Measurements from ENCODE around the gene ARVCF. TPM values are rescaled to one million over a fixed set of nuclear protein-coding genes. Genes with fewer than 3 reads are reported as not detected.

The ARVCF gene
- total RNA-seq, 1 donor from 2014 or later, result 288 TPM

DNA sequence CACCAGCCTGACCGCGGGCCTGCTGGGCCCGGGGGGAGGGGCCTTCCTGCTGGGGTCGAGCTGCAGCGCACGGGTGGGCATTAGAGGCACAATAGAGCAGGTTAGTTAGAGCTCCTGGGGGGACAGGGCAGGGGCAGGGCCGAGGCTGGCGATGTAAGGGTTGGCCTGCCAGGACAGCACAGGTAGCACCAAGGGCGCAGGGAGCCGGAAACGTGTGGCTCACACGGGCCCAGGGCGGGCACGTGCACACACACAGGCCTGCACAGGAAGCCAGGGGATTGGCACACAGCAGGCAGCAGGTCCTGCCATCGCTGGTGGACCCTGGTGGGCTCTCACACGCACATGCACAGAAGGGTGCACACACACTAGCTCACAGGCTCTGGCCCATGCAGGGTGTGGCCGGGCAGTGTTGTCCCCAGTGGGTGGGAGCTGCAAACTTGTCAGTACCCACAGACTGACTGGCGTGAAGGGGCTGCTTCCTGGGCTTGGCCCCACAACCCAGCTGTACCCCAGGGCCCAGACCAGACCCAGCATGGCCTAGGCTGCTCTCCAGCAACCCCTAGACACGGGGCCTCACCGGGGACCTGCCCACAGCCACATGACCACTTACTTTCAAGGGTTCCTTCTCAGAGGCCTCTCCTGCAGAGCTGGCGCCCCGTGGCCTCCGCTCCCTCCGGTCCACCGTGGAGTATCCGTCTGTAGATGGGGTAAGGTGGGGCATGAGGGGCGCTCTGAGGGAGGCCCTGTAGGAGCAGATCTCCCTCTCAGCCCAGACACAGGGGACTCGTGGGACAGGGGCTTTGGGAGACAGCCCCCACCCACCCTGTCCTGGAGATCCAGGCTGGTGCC is 45.1 kb downstream of the ARVCF start:
- DNase-seq, result no peak

DNA sequence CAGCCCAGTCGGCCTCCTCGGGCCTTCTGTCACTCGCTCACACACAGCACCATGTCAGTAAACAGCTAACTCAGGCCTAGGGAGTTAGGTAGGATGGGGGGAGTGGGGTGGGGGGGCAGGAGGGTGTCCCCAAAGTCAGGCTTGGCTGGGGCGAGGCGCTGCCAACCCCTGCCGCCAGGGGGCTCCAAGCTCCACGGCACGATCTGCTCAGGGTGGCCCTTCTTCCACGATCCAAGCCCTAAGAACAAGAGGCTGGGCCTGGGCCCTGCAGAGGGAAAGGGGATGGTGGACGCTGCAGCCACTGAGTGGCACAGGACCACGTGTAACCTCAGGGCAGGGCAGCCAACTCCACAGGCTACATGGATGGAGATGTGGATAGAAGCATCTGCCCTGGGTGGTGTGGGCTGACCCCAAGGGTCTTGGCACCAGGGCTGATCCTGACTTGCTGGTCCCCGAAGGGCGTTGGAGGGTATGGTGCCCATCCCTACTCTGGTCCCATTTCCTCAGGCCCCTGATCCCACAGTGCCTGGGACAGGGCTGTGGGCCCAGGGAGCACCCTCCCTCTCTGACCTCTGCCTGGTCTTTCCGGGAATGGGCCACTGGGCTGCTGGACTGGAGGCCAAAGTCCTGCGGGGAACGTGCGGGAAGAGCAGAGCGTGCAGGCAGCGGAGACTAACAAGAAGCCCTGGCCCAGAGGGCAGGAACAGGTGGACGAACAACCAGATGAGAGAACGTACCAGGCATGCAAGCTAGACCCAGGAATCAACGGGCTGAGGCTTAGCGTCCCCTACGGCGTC is 45.9 kb downstream of the ARVCF start:
- DNase-seq, result peak; percentile 79

DNA sequence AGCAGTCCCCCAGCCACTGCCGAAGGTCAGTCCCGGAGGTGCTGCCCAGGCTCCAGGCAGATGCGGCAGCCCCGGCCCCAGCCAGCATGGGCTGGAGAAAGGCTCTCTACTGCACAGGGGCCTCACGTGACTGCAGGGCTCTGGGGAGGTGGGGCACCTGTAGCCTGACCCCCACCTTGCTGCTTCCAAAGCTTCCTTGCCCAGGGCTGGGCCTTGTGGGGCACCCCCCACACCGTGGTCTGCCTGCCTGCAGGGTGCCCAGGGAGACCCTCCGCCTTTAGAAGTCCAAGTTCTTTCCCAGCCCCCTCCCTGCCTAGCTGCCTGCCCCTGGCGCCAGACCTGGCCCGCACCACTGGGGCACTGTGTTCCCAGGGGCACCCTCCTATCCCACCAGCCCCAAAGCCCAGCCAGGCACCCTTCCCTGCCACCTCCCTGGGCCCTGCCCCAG is 46.6 kb downstream of the ARVCF start:
- no peak for DNase-seq

DNA sequence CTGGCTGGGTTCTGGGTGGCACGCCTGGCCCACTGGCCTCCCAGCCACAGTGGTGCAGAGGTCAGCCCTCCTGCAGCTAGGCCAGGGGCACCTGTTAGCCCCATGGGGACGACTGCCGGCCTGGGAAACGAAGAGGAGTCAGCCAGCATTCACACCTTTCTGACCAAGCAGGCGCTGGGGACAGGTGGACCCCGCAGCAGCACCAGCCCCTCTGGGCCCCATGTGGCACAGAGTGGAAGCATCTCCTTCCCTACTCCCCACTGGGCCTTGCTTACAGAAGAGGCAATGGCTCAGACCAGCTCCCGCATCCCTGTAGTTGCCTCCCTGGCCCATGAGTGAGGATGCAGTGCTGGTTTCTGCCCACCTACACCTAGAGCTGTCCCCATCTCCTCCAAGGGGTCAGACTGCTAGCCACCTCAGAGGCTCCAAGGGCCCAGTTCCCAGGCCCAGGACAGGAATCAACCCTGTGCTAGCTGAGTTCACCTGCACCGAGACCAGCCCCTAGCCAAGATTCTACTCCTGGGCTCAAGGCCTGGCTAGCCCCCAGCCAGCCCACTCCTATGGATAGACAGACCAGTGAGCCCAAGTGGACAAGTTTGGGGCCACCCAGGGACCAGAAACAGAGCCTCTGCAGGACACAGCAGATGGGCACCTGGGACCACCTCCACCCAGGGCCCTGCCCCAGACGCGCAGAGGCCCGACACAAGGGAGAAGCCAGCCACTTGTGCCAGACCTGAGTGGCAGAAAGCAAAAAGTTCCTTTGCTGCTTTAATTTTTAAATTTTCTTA is 47.3 kb downstream of the ARVCF start:
- DNase-seq, result no peak

DNA sequence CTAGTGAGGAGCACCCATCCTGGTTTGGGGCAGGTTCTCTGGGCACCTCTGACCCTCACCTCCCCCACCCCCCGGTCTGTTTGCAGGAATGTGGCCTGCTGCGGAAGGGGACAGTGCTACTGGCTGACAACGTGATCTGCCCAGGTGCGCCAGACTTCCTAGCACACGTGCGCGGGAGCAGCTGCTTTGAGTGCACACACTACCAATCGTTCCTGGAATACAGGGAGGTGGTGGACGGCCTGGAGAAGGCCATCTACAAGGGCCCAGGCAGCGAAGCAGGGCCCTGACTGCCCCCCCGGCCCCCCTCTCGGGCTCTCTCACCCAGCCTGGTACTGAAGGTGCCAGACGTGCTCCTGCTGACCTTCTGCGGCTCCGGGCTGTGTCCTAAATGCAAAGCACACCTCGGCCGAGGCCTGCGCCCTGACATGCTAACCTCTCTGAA is 48.2 kb downstream of the ARVCF start:
- no peak for DNase-seq

DNA sequence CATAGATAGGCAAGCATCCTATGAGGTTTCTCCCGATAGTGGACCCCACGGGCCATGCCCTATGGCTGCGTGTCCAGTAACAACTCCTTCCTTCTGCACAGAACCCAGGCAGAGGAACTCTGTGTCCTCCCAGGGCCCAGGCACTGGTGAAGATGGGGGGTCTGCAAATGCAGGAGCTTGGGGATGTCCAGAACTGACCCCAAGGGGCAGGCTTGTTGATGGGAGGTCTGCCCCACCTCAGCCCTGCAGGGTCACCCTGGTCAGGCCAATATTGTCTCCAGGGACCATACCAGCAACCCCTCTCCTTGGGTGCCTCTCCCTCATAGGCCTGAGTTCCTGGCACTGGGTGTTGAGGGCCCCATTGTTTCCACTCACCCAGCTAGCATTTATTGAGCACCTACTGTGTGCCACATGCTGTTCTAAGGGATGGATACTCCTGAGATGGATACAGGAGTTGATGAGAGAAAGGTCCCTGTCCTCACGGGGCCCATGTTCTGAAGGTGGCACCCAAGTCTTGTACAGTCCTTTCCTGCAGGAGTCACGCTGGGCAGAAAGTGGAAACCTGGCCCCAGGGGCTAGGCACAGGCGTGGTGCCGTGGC is 48.7 kb downstream of the ARVCF start:
- DNase-seq, result no peak

DNA sequence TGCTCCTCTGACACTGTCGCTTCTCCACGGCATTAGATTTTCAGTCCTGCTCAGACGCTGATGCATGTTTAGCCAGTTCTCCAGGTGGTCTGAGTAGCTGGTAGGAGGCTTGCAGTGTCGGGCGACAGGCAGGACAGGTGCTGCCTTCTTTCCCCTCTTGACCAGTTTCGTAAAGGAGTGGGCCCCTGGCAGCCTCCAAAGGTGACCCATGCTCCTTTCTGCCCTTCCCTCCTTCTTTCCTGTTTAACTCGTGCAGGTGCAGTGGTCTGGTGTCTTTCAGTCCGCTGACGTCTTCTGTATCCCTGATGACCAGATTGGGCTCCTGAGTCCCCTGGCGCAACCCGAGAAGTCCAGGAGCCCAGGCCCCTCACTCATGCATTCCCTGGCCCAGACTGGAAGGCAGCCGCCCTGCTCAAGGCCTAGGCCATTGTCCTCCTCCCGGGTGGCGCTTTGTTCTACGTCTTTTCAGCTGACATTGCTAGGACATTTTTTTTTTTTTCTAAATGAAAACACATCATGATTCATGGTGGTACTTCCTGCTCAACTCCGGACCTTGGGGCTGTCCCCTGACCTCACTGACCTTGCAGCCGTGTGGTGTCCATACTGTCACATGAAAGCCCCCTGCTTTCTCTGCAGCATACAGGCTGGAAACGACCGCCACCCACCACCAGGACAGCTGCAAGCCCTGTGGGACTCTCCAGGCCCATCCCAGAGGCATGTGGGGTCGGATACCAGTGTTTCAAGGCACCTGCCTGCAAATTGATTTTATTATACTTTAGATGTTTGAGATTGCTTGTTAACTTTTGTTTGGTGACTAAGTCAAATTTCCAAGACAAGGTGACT is 49.5 kb downstream of the ARVCF start:
- DNase-seq, result peak; percentile 48

DNA sequence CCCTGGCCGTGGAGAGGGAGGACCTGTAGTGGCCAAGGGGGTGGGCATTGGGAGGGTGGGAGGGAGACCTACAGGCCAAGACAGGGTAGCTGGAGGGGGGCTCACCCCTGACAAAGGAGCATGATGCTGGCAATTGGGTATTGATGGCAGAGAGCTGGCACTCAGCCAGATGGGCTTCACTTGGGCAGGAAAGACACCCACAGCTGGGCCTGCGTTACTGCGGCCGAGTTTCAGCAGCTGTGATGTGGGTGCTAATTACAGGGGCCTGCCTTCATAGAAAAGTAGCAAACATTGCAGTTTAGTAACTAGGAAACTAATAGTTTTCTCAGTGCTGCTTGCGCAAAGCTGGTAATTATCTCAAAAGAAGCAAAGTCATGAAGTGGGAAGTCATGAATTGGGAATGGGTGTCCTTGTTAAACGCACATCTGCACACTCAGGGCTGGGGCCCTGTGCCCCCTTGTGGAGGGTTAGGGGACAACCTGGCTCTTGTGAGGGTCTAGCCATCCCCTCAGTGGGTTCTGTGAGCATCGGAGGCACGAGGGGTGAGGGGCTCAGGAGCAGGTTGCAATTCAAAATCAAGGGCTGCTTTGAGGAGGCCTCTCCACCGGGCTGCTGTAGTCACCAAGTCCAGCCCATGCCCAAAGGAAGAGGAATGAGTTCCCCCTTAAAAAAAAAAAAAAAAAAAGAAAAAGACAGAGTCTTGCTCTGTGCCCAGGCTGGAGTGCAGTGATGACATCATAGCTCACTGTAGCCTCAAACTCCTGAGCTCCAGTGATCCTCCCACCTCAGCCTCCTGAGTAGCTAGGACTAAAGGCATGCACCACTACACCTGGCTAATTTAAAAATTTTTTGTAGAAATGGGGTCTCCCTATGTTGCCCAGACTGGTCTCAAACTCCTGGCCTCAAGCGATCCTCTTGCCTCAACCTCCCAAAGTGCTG is 50.6 kb downstream of the ARVCF start:
- peak; percentile 52 for DNase-seq

DNA sequence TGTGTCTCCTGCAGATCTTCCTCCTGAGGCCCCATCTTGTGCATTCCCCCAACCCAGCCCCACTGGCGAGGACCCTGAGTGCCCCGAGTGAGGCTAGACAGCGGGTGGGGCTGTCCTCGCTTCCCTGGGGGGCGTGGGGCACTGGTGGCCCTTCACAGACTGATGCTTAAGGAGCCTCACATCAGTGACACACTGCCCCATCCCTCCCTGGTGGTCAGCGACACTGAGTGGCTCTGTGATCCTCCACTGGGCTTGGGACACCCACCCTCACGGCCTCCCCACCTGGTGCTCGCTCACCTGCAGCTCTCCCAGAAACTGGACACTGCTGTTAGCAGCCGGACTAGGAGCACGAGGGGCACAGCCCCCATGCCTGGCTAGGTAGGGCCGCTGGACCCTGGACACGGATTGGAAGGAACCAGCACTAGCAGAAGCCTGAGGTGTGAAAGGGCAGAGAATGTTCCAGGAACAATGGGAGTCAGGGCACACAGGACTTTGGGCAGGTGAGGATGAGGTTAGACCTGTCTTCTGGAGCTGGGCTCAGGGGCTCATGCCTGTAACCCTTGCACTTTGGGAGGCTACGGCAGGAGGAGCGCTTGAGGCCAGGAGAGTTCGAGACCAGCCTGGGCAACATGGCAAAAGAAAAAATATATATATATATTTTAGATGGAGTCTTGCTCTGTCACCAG is 51.8 kb downstream of the ARVCF start:
- DNase-seq, result no peak

DNA sequence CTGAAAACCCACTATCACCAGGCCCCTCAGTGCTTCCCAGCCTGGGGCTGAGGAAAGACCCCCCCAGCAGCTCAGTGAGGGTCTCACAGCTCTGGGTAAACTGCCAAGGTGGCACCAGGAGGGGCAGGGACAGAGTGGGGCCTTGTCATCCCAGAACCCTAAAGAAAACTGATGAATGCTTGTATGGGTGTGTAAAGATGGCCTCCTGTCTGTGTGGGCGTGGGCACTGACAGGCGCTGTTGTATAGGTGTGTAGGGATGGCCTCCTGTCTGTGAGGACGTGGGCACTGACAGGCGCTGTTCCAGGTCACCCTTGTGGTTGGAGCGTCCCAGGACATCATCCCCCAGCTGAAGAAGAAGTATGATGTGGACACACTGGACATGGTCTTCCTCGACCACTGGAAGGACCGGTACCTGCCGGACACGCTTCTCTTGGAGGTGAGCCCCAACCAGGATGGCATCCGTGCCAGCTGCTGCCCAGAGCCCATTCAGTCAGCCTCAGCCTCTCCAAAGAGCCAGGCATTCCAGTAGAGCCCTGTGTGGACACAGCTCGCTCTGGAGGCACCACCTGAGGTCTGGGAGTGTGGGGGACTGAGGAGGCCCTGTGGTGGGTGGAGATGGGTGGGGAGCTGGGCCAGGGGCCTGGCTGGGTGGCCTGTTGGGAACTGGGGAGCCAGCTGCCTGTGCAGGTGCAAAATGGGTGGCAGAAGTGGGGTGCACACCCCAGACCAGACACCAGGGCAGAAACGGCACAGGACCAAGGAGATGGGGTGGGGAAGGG is 52.6 kb downstream of the ARVCF start:
- DNase-seq, result no peak

DNA sequence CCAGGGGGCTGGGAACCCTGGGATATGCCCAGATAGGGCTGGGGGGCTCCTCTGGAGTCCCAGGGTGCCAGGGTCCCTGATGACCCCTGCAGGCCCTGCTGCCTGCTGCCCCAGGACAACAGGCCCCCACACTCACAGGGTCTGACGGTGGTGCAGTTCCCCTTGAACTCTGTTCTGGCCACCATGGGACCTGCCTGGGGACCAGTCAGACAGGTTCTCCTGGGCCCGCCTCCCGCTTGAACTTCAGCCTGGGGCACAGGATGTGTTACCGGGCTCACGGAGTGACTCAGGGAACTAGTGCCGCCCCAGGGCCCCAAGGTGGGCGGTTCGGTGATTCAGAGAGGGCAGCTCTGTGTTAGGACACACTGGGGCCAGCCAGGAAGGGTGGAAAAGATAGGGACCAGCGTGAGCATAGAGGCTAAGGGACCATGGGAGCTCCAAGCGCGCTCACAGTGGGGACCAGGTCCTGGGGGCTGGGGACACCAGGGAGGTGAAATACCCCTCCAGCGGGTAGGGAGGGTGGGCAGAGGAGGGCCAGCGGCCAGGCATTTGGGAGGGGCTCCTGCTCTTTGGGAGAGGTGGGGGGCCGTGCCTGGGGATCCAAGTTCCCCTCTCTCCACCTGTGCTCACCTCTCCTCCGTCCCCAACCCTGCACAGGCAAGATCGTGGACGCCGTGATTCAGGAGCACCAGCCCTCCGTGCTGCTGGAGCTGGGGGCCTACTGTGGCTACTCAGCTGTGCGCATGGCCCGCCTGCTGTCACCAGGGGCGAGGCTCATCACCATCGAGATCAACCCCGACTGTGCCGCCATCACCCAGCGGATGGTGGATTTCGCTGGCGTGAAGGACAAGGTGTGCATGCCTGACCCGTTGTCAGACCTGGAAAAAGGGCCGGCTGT is 53.5 kb downstream of the ARVCF start:
- peak; percentile 75 for DNase-seq

DNA sequence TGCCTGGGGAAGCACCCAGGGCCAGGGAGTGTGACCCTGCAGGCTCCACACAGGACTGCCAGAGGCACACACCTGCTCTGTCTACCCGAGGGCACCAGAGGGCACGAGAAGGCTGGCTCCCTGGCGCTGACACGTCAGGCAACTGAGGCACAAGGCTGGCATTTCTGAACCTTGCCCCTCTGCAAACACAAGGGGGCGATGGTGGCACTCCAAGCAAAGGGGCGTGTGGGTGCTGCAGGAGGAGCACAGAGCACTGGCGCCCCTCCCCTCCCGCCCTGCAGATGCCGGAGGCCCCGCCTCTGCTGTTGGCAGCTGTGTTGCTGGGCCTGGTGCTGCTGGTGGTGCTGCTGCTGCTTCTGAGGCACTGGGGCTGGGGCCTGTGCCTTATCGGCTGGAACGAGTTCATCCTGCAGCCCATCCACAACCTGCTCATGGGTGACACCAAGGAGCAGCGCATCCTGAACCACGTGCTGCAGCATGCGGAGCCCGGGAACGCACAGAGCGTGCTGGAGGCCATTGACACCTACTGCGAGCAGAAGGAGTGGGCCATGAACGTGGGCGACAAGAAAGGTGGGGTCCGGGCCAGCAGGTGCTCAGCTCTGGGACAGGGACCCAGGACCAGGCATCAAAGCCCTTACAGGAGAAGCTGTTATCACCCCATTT is 54.2 kb downstream of the ARVCF start:
- peak; percentile 90 for DNase-seq

DNA sequence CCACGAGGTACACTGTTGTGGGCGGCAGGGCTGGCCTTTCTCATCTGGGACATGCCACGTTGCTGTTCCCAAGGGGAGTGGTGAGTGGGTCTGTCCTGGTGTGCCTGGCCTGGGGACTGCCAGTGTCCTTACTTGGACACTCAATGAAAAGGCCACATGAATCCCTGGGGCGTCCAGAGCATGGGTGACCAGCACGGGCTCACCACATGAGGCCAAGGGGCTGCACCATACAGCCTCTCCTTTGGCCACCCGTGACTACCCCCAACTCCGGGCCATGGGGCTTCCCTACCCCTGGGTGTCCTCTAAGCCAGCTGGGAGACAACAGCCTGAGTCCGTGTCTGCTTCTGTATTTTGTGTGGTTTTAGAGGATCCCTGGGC is 54.8 kb downstream of the ARVCF start:
- DNase-seq, result no peak

DNA sequence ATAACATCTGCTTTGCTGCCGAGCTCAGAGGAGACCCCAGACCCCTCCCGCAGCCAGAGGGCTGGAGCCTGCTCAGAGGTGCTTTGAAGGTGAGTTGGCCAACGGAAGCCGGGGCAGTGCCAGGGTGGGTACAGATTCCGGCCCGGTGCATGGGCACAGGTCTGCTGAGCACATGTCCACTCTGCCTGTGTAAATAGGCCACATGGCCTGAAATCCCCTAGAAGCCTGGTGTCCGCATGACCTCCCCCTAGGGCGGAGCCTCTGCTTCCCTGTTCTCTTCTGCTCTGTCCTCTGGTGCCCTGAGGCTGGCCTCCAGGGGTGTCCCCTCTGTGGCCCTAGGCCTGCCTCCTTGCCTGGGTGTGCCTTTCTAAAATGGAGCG is 55.4 kb downstream of the ARVCF start:
- DNase-seq, result no peak

DNA sequence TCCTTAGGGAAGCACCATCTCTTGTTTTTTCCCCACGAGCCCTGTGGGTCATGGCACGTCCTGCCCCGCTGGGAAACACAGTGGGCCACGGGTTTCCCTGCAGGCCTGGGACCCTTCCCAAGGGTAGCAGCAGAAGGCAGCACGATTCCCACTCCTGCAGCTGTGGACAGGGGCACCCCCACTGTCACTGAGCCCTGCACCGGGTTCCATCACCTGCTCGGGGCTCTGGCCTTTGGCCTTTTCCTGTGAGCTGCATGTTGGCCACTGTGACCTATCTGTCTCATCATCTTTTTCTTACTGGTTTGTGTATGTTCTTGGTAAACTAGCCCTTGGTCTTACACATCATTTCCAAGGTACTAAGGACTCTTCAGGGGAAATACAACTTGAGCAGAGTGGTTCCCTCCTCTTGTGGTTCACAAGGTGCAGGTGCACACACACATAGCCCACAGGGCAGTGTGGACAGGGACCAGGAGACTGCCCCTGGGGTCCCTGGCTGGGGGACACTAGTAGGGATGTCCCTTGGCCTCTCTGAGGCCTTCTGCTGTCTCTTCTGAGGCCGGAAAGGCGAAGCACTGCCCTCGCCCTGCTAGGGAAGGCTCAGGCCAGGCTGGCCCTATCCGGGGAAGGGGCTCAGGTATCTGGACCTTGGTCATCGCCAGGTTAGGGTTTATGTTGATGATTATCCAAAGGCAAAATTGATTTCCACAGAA is 56.0 kb downstream of the ARVCF start:
- no peak for DNase-seq

DNA sequence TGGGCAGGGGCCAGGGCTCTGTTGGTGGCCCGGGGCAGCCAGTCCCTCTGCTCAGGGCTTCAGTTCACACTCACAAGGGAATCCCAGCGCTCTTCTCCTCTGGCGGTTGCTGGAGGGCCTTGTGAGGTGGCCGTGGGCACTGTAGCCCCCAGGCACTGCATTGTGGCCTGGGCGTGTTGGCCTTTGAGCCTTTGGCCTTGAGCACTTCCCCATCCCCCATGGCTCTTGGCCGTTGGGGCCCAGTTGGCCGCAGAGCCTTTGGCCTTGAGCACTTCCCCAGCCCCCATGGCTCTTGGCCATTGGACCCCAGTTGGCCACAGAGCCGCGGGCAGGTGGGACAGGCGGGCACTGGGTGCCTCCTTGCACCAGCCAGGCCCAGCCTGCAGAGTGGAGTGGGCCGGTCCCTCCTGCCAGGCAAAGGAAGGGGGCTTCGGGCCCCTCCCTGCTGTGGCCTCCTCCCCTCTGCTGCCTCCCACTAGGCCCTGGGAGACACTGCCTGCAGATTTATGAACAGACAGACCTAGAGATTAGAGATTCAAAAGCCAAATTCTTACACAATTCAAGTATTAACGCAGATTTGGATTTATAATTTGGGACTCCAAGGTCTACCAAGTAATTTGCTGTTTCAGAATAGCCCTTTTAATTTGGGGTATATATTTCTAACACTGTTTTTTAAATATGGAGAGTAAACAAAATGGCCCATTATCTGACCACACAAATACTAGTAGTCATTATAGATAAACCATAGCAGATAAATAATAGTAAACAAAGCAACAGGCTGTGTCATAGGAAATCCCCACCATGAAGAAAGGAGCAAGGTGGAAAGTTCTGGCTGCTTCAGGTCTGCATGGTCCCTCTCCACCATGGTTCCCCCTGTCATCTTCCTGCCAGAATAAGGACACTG is 56.8 kb downstream of the ARVCF start:
- no peak for DNase-seq

Data from dermis blood vessel endothelial cell (primary cell).